MCF 10A (cell line): Measurements from ENCODE around the gene KRTAP10-5. TPM values are rescaled to one million over a fixed set of nuclear protein-coding genes. Genes with fewer than 3 reads are reported as not detected.
A peak's percentile ranks its signal among the peaks of the same experiment; 100 is the strongest.
"Not testable (repeated sequence)": the region's sequence is repeated elsewhere in the genome, so short reads cannot be mapped to it uniquely, and the experiment has no call there.

Experiments used
- BruUV-seq: library from RNA; stranded (reverse); fragments of 400-500 nt; replicated peaks from 2 replicates; lab custom pipeline; 2021; lab: Mats Ljungman, UMichigan
- CTCF ChIA-PET: fragments of 300-600 bp; sonication (Branson Sonifier 250); formaldehyde crosslinking; extraction: SDS; loops from one replicate; lab custom pipeline; 2021; ENCODE audit warnings: antibody characterized with exemption, inconsistent platforms; lab: Yijun Ruan, JAX
- POLR2A ChIA-PET: fragments of 300-600, 350-650 bp; sonication (Branson Sonifier 250); formaldehyde crosslinking; extraction: SDS; loops from one replicate; lab custom pipeline; 2020; ENCODE audit warnings: antibody characterized with exemption, inconsistent platforms; lab: Yijun Ruan, JAX
- DNase-seq: peaks from one replicate; pipeline ENCODE4 v3.0.0-alpha.2; 2018; ENCODE audit not compliant: unreplicated experiment
- H3K27ac Mint-ChIP-seq: one replicate; pipeline ENCODE4 v1.8.0; 2022; ENCODE audit warnings: mild to moderate bottlenecking, low read depth, mixed read lengths; ENCODE audit not compliant: unreplicated experiment
- H3K27me3 Mint-ChIP-seq: one replicate; pipeline ENCODE4 v1.8.0; 2022; ENCODE audit warnings: mixed read lengths; ENCODE audit not compliant: insufficient read depth, unreplicated experiment
- H3K36me3 Mint-ChIP-seq: one replicate; pipeline ENCODE4 v1.8.0; 2022; ENCODE audit warnings: mild to moderate bottlenecking, moderate library complexity, mixed read lengths; ENCODE audit not compliant: insufficient read depth, unreplicated experiment
- H3K4me1 Mint-ChIP-seq: one replicate; pipeline ENCODE4 v1.8.0; 2022; ENCODE audit warnings: mixed read lengths; ENCODE audit not compliant: insufficient read depth, unreplicated experiment
- H3K4me3 Mint-ChIP-seq: one replicate; pipeline ENCODE4 v1.8.0; 2022; ENCODE audit warnings: mild to moderate bottlenecking, moderate library complexity, mixed read lengths; ENCODE audit not compliant: unreplicated experiment
- H3K9me3 Mint-ChIP-seq: one replicate; pipeline ENCODE4 v1.8.0; 2022; ENCODE audit warnings: mixed read lengths; ENCODE audit not compliant: unreplicated experiment
- CTCF ChIP-seq: fragments of 200-600 bp; IDR thresholded peaks from one replicate; pipeline ENCODE4 v1.8.0; 2022; ENCODE audit warnings: antibody characterized with exemption, mild to moderate bottlenecking; ENCODE audit not compliant: unreplicated experiment
- intact Hi-C: fragments of 100-400 bp; cut with micrococcal nuclease; formaldehyde crosslinking; loops from 2 replicates; pipeline ENCODE4 v1.14.1; 2022
- total RNA-seq: library from RNA; stranded (reverse); gene quantifications from 2 replicates; pipeline ENCODE4 v1.2.3, GENCODE V29; 2022

KRTAP10-5 gene
- total RNA-seq, 1 experiment from 2014 or later: not detected

- ChIA-PET POLR2A (no interaction called here), CTCF (interaction anchor here (0.7 kb wide), 1 partner anchor 42 kb away, joined by 4 read pairs; no protein-coding TSS in a partner anchor)
- H3K27me3 Mint-ChIP-seq: peaks cover 62% of the 10 kb centered on the region
- intact Hi-C loops: no loop called here
- no peak for DNase-seq
- peaks cover 13% of the 10 kb centered on the region for H3K9me3 Mint-ChIP-seq
- BruUV-seq: no TSS peak
- H3K27ac Mint-ChIP-seq: no peak overlapping the region
- TF ChIP-seq CTCF: no peak
- no peaks in the 10 kb centered on the region for H3K36me3 Mint-ChIP-seq
- peaks cover 15% of the 10 kb centered on the region for H3K4me1 Mint-ChIP-seq
- H3K4me3 Mint-ChIP-seq: no peak overlapping the region
Observed at GRCh38 chr21:44552136-44552535, 28.3 kb downstream of the KRTAP10-5 start.

- Mint-ChIP-seq H3K9me3 (peaks cover 20% of the 10 kb centered on the region), H3K4me3 (no peak within 1 kb of the TSS), H3K27ac (no peak within 1 kb of the TSS), H3K4me1 (peaks cover 15% of the 10 kb centered on the region), H3K27me3 (peaks cover 61% of the 10 kb centered on the region), H3K36me3 (no peaks in the 10 kb centered on the region)
- ChIA-PET POLR2A (no interaction called here), CTCF (interaction anchor here (0.7 to 1.8 kb wide), 2 partner anchors 190 to 655 kb away, joined by 3 to 4 read pairs; no protein-coding TSS in a partner anchor)
- TF ChIP-seq CTCF: no peak
- no peak for DNase-seq
- intact Hi-C loops: no loop called here
- no TSS peak for BruUV-seq
Observed at GRCh38 chr21:44551340-44551961, 29.0 kb downstream of the KRTAP10-5 start, which contains the start of gene KRTAP10-2. KRTAP10-2 (minus strand) TSS chr21:44551505; CDS start chr21:44551458, 47 bp downstream.

- no peak overlapping the region for H3K4me3 Mint-ChIP-seq
- H3K9me3 Mint-ChIP-seq: peaks cover 22% of the 10 kb centered on the region
- no TSS peak for BruUV-seq
- H3K27ac Mint-ChIP-seq: no peak overlapping the region
- H3K36me3 Mint-ChIP-seq: no peaks in the 10 kb centered on the region
- peak; percentile 33 for DNase-seq
- CTCF ChIA-PET: interaction anchor here (0.7 to 1.8 kb wide), 2 partner anchors 191 to 655 kb away, joined by 3 to 4 read pairs; no protein-coding TSS in a partner anchor
- POLR2A ChIA-PET: no interaction called here
- H3K27me3 Mint-ChIP-seq: peaks cover 61% of the 10 kb centered on the region
- H3K4me1 Mint-ChIP-seq: peaks cover 15% of the 10 kb centered on the region
- intact Hi-C loops: no loop called here
- no peak for TF ChIP-seq CTCF
Observed at GRCh38 chr21:44550807-44551206, 29.6 kb downstream of the KRTAP10-5 start.

- POLR2A ChIA-PET, DNase-seq, BruUV-seq, intact Hi-C loops, H3K36me3 Mint-ChIP-seq, H3K27ac Mint-ChIP-seq, H3K4me3 Mint-ChIP-seq: not testable (repeated sequence)
- peaks cover 15% of the 10 kb centered on the region for H3K4me1 Mint-ChIP-seq
- CTCF ChIA-PET: interaction anchor here (1.8 kb wide), 1 partner anchor 192 kb away, joined by 4 read pairs; no protein-coding TSS in a partner anchor
- H3K9me3 Mint-ChIP-seq: peaks cover 27% of the 10 kb centered on the region
- peaks cover 59% of the 10 kb centered on the region for H3K27me3 Mint-ChIP-seq
Observed at GRCh38 chr21:44550285-44550684, 30.1 kb downstream of the KRTAP10-5 start.
